Testis (tissue), 2 donors: ENCODE measurements around the gene GLYAT.

Source experiments
- CTCF ChIP-seq, 3 experiments: fragments of 450-650 bp in 2 of 3; fragments of 200-600 bp in 1 of 3; sonication (generic) in 1 of 3; IDR thresholded peaks; one replicate each; pipeline ENCODE4 v1.5.1; 2016 to 2019; ENCODE audit warnings: antibody characterized with exemption in 3 of 3, mild to moderate bottlenecking in 2 of 3, moderate library complexity in 1 of 3
- POLR2A ChIP-seq: fragments of 450-650 bp; IDR thresholded peaks from one replicate; pipeline ENCODE4 v1.6.1; 2017; ENCODE audit warnings: antibody characterized with exemption, mild to moderate bottlenecking, moderate library complexity

GRCh38 chr11:58676563-58677135 is 55.1 kb downstream of the GLYAT start:
- TF ChIP-seq CTCF (IDR thresholded peaks at IDR 0.05) (no peak), POLR2A (no peak)
